ENCODE measurements around the gene CRADD.

DNA sequence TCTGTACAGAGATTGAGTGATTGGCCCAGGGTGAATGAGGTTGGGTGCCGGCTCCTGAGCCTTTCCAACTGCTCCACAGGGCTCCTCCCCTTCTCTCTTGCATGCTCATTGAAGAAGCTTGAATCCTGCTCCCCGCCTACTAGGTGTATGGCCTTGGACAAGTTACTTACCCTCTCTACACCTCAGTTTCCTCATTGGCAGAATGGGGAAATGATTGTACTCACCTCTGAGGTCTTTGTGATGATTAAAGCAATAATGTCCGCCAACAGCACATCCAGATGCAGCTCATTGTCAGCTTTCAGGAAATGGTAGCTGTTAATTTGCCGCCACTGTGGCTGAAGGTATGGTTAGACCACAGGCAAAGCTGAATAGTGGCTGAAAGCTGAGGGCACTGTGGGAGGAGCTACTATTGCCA is 174.1 kb downstream of the CRADD start:
- TF ChIP-seq, protein P1, sequence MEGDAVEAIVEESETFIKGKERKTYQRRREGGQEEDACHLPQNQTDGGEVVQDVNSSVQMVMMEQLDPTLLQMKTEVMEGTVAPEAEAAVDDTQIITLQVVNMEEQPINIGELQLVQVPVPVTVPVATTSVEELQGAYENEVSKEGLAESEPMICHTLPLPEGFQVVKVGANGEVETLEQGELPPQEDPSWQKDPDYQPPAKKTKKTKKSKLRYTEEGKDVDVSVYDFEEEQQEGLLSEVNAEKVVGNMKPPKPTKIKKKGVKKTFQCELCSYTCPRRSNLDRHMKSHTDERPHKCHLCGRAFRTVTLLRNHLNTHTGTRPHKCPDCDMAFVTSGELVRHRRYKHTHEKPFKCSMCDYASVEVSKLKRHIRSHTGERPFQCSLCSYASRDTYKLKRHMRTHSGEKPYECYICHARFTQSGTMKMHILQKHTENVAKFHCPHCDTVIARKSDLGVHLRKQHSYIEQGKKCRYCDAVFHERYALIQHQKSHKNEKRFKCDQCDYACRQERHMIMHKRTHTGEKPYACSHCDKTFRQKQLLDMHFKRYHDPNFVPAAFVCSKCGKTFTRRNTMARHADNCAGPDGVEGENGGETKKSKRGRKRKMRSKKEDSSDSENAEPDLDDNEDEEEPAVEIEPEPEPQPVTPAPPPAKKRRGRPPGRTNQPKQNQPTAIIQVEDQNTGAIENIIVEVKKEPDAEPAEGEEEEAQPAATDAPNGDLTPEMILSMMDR (conservative IDR thresholded peaks at IDR 0.05; ENCODE audit: low read depth, low read length), result no peak
- TF ChIP-seq RFX5 (IDR thresholded peaks at IDR 0.05; ENCODE audit: low read depth, low read length), result no peak
- TF ChIP-seq, protein P2, sequence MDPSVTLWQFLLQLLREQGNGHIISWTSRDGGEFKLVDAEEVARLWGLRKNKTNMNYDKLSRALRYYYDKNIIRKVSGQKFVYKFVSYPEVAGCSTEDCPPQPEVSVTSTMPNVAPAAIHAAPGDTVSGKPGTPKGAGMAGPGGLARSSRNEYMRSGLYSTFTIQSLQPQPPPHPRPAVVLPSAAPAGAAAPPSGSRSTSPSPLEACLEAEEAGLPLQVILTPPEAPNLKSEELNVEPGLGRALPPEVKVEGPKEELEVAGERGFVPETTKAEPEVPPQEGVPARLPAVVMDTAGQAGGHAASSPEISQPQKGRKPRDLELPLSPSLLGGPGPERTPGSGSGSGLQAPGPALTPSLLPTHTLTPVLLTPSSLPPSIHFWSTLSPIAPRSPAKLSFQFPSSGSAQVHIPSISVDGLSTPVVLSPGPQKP (IDR thresholded peaks at IDR 0.05; ENCODE audit: borderline replicate concordance, low read depth, low read length), result no peak
- no peak for TF ChIP-seq POLR2A (IDR thresholded peaks at IDR 0.05; ENCODE audit: low read depth, low read length)
- TF ChIP-seq MXI1 (IDR thresholded peaks at IDR 0.05; ENCODE audit: borderline replicate concordance, low read depth, low read length), result no peak

Data from IMR-90 (cell line).